Inferior parietal cortex (tissue), 1 donor: ENCODE results near the gene CFAP47.
"Not testable (repeated sequence)": the region's sequence is repeated elsewhere in the genome, so short reads cannot be mapped to it uniquely, and the experiment has no call there.

ENCODE experiments used
- DNase-seq: peaks from one replicate; pipeline ENCODE4 v3.0.0-alpha.2; 2016; ENCODE audit errors: extremely low spot score

CFAP47 gene

GRCh38 chrX:35919536-35920309 lies at the start of gene CFAP47:
Gene CFAP47 (plus strand): TSS chrX:35919734. CDS start chrX:35919800, 66 bp downstream.
- DNase-seq = peak; percentile 6

GRCh38 chrX:35880601-35881000 lies 38.9 kb upstream of the CFAP47 start:
- DNase-seq = no peak

GRCh38 chrX:35886135-35886534 lies 33.4 kb upstream of the CFAP47 start:
- DNase-seq = no peak

- DNase-seq = peak; percentile 41
Observed at GRCh38 chrX:35890699-35891098, 28.8 kb upstream of the CFAP47 start.

GRCh38 chrX:35986816-35987215 lies 67.3 kb downstream of the CFAP47 start:
- not testable (repeated sequence) for DNase-seq

GRCh38 chrX:36007207-36007606 lies 87.7 kb downstream of the CFAP47 start:
- no peak for DNase-seq

GRCh38 chrX:36019125-36019524 lies 99.6 kb downstream of the CFAP47 start:
- no peak for DNase-seq

- no peak for DNase-seq
Observed at GRCh38 chrX:36035550-36035949, 116.0 kb downstream of the CFAP47 start.

- no peak for DNase-seq
Observed at GRCh38 chrX:36062778-36063177, 143.2 kb downstream of the CFAP47 start.

GRCh38 chrX:36071061-36071460 lies 151.5 kb downstream of the CFAP47 start:
- no peak for DNase-seq

GRCh38 chrX:36075009-36075408 lies 155.5 kb downstream of the CFAP47 start:
- not testable (repeated sequence) for DNase-seq

- no peak for DNase-seq
Observed at GRCh38 chrX:36083256-36083655, 163.7 kb downstream of the CFAP47 start.

- DNase-seq = no peak
Observed at GRCh38 chrX:36087366-36087765, 167.8 kb downstream of the CFAP47 start.

- DNase-seq = not testable (repeated sequence)
Observed at GRCh38 chrX:36088939-36089338, 169.4 kb downstream of the CFAP47 start.

GRCh38 chrX:36102425-36102824 lies 182.9 kb downstream of the CFAP47 start:
- no peak for DNase-seq

GRCh38 chrX:36116222-36116621 lies 196.7 kb downstream of the CFAP47 start:
- no peak for DNase-seq

GRCh38 chrX:36159254-36159653 lies 239.7 kb downstream of the CFAP47 start:
- no peak for DNase-seq

- DNase-seq = no peak
Observed at GRCh38 chrX:36160081-36160480, 240.5 kb downstream of the CFAP47 start.

- no peak for DNase-seq
Observed at GRCh38 chrX:36198575-36198974, 279.0 kb downstream of the CFAP47 start.

- DNase-seq = no peak
Observed at GRCh38 chrX:36199928-36200327, 280.4 kb downstream of the CFAP47 start.

GRCh38 chrX:36214924-36215323 lies 295.4 kb downstream of the CFAP47 start:
- no peak for DNase-seq

GRCh38 chrX:36218801-36219200 lies 299.3 kb downstream of the CFAP47 start:
- DNase-seq = no peak

GRCh38 chrX:36234840-36235528 lies 315.4 kb downstream of the CFAP47 start:
- DNase-seq = not testable (repeated sequence)
